HS-5 (cell line): ENCODE results near the gene FBXW8.

Source experiments
- DNase-seq: peaks from one replicate; pipeline ENCODE4 v3.0.0-alpha.2; 2012; ENCODE audit warnings: low read depth

Gene FBXW8

GRCh38 chr12:117076410-117077372, 165.9 kb downstream of the FBXW8 start:
- no peak for DNase-seq

- no peak for DNase-seq
Observed at GRCh38 chr12:117079487-117079886, 168.7 kb downstream of the FBXW8 start.

- DNase-seq, result no peak
Observed at GRCh38 chr12:117080661-117081144, 170.0 kb downstream of the FBXW8 start.
